Measurements from ENCODE around the gene IRS1. TPM values are rescaled to one million over a fixed set of nuclear protein-coding genes. Genes with fewer than 3 reads are reported as not detected.

IRS1 gene, protein sequence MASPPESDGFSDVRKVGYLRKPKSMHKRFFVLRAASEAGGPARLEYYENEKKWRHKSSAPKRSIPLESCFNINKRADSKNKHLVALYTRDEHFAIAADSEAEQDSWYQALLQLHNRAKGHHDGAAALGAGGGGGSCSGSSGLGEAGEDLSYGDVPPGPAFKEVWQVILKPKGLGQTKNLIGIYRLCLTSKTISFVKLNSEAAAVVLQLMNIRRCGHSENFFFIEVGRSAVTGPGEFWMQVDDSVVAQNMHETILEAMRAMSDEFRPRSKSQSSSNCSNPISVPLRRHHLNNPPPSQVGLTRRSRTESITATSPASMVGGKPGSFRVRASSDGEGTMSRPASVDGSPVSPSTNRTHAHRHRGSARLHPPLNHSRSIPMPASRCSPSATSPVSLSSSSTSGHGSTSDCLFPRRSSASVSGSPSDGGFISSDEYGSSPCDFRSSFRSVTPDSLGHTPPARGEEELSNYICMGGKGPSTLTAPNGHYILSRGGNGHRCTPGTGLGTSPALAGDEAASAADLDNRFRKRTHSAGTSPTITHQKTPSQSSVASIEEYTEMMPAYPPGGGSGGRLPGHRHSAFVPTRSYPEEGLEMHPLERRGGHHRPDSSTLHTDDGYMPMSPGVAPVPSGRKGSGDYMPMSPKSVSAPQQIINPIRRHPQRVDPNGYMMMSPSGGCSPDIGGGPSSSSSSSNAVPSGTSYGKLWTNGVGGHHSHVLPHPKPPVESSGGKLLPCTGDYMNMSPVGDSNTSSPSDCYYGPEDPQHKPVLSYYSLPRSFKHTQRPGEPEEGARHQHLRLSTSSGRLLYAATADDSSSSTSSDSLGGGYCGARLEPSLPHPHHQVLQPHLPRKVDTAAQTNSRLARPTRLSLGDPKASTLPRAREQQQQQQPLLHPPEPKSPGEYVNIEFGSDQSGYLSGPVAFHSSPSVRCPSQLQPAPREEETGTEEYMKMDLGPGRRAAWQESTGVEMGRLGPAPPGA (N-terminal part only)
- total RNA-seq: 18.5 and 40.4 TPM in 2 replicates
- polyA plus RNA-seq: 4.1 and 11.5 TPM in 2 replicates

GRCh38 chr2:226799211-226799975, at the start of gene IRS1:
TSS of gene IRS1 (minus strand) at chr2:226799820. CDS start at chr2:226798738, 1,082 bp downstream.
- peak; percentile 92 for DNase-seq (ENCODE audit: low read depth in 1 of 2, low spot score in 1 of 2)
- Histone ChIP-seq H3K9me3 (ENCODE audit: low read depth) (no peaks in the 10 kb centered on the region), H3K27ac (peak within 1 kb of the TSS; percentile 76), H3K4me3 (peak within 1 kb of the TSS; percentile 92), H3K27me3 (no peaks in the 10 kb centered on the region), H3K36me3 (no peaks in the 10 kb centered on the region), H3K4me1 (ENCODE audit: low read depth) (peaks cover 16% of the 10 kb centered on the region)
- TF ChIP-seq, protein P1, sequence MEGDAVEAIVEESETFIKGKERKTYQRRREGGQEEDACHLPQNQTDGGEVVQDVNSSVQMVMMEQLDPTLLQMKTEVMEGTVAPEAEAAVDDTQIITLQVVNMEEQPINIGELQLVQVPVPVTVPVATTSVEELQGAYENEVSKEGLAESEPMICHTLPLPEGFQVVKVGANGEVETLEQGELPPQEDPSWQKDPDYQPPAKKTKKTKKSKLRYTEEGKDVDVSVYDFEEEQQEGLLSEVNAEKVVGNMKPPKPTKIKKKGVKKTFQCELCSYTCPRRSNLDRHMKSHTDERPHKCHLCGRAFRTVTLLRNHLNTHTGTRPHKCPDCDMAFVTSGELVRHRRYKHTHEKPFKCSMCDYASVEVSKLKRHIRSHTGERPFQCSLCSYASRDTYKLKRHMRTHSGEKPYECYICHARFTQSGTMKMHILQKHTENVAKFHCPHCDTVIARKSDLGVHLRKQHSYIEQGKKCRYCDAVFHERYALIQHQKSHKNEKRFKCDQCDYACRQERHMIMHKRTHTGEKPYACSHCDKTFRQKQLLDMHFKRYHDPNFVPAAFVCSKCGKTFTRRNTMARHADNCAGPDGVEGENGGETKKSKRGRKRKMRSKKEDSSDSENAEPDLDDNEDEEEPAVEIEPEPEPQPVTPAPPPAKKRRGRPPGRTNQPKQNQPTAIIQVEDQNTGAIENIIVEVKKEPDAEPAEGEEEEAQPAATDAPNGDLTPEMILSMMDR (IDR thresholded peaks at IDR 0.05; ENCODE audit: low read depth, low read length): no peak

GRCh38 chr2:226849349-226849748, 49.7 kb upstream of the IRS1 start:
- TF ChIP-seq, protein P1 (IDR thresholded peaks at IDR 0.05; ENCODE audit: low read depth, low read length): no peak

DNA sequence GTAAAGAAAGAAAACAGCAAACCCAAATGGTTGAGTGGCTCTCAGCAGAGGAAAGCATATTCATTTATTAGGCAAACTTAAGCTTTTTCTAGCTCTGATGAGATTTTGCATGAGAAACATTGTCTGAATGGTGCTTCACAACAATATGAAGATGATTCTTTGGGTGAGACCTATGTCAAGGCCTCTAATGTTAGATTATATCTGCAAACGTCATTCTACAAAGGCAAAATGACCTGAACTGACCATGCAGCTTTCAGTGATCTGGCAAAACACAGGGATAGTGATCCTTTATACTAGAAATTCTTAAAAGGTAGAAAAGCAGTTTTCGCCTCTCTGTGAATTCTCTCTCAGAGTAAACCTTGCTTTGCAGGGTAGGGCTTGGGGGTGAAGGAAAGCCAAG, 47.9 kb upstream of the IRS1 start:
- DNase-seq (ENCODE audit: low read depth in 1 of 2, low spot score in 1 of 2): no peak
- Histone ChIP-seq H3K27me3 (no peaks in the 10 kb centered on the region), H3K9me3 (ENCODE audit: low read depth) (no peaks in the 10 kb centered on the region), H3K27ac (no peak overlapping the region), H3K36me3 (no peaks in the 10 kb centered on the region), H3K4me1 (ENCODE audit: low read depth) (no peaks in the 10 kb centered on the region), H3K4me3 (no peak overlapping the region)
- TF ChIP-seq, protein P1 (IDR thresholded peaks at IDR 0.05; ENCODE audit: low read depth, low read length): no peak

More at GRCh38 chr2:226849349-226849748, 49.7 kb upstream of the IRS1 start:
- no peak overlapping the region for H3K27ac ChIP-seq
- no peaks in the 10 kb centered on the region for H3K4me1 ChIP-seq (ENCODE audit: low read depth)
- no peaks in the 10 kb centered on the region for H3K36me3 ChIP-seq
- H3K9me3 ChIP-seq (ENCODE audit: low read depth): no peaks in the 10 kb centered on the region
- no peak overlapping the region for H3K4me3 ChIP-seq
- H3K27me3 ChIP-seq: no peaks in the 10 kb centered on the region
- DNase-seq (ENCODE audit: low read depth in 1 of 2, low spot score in 1 of 2): no peak

DNA sequence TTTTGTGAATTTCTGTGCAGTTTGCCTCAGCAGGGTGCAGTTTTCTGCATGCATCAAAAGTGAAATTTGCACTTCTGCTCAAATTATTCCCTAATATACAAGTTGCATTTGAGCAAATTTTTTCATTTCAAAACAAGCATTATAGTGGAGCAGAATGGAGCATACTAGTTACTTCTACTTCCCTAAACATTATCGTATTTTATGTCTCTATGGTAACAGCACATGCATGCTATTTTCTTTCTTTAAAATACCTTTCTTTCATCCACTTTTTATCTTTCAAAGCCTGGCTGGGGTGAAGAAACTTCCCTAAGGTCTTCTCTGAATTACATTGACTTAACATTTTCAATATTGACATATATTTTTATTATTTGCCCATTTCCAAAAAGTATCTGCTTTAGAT, 47.5 kb upstream of the IRS1 start:
- Histone ChIP-seq H3K4me3 (no peak overlapping the region), H3K27ac (no peak overlapping the region), H3K36me3 (no peaks in the 10 kb centered on the region), H3K27me3 (no peaks in the 10 kb centered on the region), H3K4me1 (ENCODE audit: low read depth) (no peaks in the 10 kb centered on the region), H3K9me3 (ENCODE audit: low read depth) (no peaks in the 10 kb centered on the region)
- TF ChIP-seq, protein P1 (IDR thresholded peaks at IDR 0.05; ENCODE audit: low read depth, low read length): no peak
- DNase-seq (ENCODE audit: low read depth in 1 of 2, low spot score in 1 of 2): no peak

Measured in cardiac muscle cell (in vitro differentiated cells and primary cell).